ENCODE data around the gene DENND6A. TPM values are rescaled to one million over a fixed set of nuclear protein-coding genes. Genes with fewer than 3 reads are reported as not detected.

The DENND6A gene
- total and polyA plus RNA-seq, 4 donors, result 8.2 to 53.8 (median 18.9) TPM

DNA sequence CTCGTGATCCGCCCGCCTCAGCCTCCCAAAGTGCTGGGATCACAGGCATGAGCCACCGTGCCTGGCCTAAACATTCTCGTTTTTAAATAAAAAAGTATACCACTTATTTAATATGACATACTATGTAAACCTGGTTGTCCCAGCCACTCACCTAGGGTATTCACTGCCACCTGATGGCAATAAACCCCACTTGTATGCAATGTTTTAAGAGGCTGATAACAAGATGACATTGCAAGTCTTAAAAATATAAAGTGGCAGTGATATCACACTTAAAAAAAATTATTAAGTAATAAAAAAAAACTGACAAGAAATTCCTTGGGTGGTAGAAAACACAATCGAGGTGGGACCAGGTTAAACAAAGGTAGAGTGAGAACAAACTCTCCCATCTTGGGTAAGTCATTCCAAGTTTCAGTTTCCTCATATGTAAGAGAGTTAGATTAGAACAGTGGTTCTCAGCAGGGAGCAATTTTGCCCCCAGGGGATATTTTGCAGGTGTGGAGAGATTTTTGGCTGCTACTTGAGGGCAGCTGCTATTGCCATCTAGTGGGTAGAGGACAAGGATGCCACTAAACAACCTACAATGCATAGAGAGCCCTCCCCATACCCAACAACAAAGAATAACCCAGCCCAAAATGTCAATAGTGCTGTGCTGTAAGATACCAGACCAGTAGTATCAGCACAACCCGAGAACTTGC lies 110.3 kb downstream of the DENND6A start:
- peaks cover 12 to 19% (median 16%) of the 10 kb centered on the region in 4 donors for H3K36me3 ChIP-seq (ENCODE audit: control insufficient read depth in 4 of 4, insufficient read depth in 4 of 4, low read length in 4 of 4)
- no peak for ATAC-seq (ENCODE audit: insufficient read depth, low FRiP score)

DNA sequence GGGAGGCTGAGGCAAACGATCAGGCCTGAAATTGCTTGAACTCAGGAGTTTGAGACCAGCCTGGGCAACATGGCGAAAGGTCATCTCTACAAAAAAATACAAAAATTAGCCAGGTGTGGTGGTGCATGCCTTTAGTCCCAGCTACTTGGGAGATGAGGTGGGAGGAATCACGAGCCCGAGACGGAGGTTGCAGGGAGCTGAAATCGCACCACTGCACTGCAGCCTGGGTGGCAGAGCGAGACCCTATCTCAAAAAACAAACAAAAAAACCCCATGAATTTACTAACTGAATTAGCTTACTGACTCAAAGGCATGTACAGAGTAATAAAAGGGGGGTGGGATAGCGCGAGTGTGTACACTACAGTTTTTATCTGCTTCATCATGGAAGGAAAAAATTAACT lies 115.1 kb downstream of the DENND6A start:
- H3K36me3 ChIP-seq (ENCODE audit: control insufficient read depth in 4 of 4, insufficient read depth in 4 of 4, low read length in 4 of 4), result peaks cover 19 to 31% (median 25%) of the 10 kb centered on the region in 4 donors
- no peak overlapping the region for H3K9ac ChIP-seq (ENCODE audit: insufficient read depth in 1 of 2, low read length in 2 of 2)
- TF ChIP-seq, protein P1, sequence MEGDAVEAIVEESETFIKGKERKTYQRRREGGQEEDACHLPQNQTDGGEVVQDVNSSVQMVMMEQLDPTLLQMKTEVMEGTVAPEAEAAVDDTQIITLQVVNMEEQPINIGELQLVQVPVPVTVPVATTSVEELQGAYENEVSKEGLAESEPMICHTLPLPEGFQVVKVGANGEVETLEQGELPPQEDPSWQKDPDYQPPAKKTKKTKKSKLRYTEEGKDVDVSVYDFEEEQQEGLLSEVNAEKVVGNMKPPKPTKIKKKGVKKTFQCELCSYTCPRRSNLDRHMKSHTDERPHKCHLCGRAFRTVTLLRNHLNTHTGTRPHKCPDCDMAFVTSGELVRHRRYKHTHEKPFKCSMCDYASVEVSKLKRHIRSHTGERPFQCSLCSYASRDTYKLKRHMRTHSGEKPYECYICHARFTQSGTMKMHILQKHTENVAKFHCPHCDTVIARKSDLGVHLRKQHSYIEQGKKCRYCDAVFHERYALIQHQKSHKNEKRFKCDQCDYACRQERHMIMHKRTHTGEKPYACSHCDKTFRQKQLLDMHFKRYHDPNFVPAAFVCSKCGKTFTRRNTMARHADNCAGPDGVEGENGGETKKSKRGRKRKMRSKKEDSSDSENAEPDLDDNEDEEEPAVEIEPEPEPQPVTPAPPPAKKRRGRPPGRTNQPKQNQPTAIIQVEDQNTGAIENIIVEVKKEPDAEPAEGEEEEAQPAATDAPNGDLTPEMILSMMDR (IDR thresholded peaks at IDR 0.05; ENCODE audit: control extremely low read depth, extremely low read depth), result no peak
- WGBS, 2 donors, result 95 to 96% methylated on average over 9 of the region's 9 CpGs
- DNase-seq (no peak), ATAC-seq (ENCODE audit: insufficient read depth, low FRiP score) (no peak)
- H3K27ac ChIP-seq (ENCODE audit: low read depth in 1 of 2, low read length in 1 of 2), result no peak overlapping the region
- no peaks in the 10 kb centered on the region for H3K27me3 ChIP-seq (ENCODE audit: control insufficient read depth in 3 of 3, insufficient read depth in 3 of 3, low read length in 2 of 3)
- H3K9me3 ChIP-seq (ENCODE audit: control insufficient read depth in 4 of 4, insufficient read depth in 3 of 4, low read length in 3 of 4), result no peaks in the 10 kb centered on the region
- peaks cover 2 to 9% (median 6%) of the 10 kb centered on the region in 5 donors for H3K4me1 ChIP-seq (ENCODE audit: control insufficient read depth in 5 of 5, insufficient read depth in 5 of 5, low read length in 5 of 5)
- no peak overlapping the region for H3K4me3 ChIP-seq

More for the DNA sequence above, 110.3 kb downstream of the DENND6A start:
- H3K9me3 ChIP-seq (ENCODE audit: control insufficient read depth in 4 of 4, insufficient read depth in 3 of 4, low read length in 3 of 4), result no peaks in the 10 kb centered on the region
- H3K4me3 ChIP-seq, result no peak overlapping the region
- no peak overlapping the region for H3K9ac ChIP-seq (ENCODE audit: insufficient read depth in 1 of 2, low read length in 2 of 2)
- H3K27me3 ChIP-seq (ENCODE audit: control insufficient read depth in 3 of 3, insufficient read depth in 3 of 3, low read length in 2 of 3), result no peaks in the 10 kb centered on the region
- no peak overlapping the region for H3K27ac ChIP-seq (ENCODE audit: low read depth in 1 of 2, low read length in 1 of 2)
- DNase-seq, result no peak
- TF ChIP-seq, protein P1 (IDR thresholded peaks at IDR 0.05; ENCODE audit: control extremely low read depth, extremely low read depth), result no peak
- peaks cover 0 to 11% (median 0%) of the 10 kb centered on the region in 5 donors for H3K4me1 ChIP-seq (ENCODE audit: control insufficient read depth in 5 of 5, insufficient read depth in 5 of 5, low read length in 5 of 5)
- 88 to 89% methylated on average over 5 to 7 of the region's 7 CpGs for WGBS, 2 donors

DNA sequence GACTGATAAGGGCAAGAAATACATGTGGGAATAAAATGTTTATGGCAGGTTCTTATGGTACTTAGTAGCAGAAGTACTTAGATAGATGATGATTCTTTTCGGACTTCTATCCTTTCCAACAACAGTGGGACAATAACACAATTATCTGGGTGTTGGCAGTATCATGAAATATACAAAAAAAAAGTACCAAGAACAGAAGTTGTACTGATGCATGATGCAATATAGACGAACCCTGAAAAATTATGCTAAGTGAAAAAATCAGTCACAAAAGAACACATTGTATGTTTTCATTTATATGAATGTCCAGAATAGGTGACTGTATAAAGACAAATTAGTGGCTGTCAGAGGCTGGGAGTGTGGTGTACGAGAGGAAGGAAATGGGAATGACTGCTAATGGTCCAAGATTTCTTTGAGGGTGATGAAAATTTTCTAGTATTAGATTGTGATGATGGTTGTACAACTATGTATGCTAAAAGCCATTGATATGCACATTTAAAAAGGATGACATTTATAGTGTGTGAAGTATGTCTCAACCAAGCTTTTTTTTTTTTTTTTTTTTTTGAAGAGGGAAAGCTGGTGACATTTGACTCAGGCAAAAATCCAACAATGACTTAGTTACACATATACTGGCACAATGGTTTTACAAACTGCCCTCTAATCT lies 116.8 kb downstream of the DENND6A start:
- H3K27ac ChIP-seq (ENCODE audit: low read depth in 1 of 2, low read length in 1 of 2), result no peak overlapping the region
- H3K36me3 ChIP-seq (ENCODE audit: control insufficient read depth in 4 of 4, insufficient read depth in 4 of 4, low read length in 4 of 4), result peaks cover 18 to 34% (median 23%) of the 10 kb centered on the region in 4 donors
- TF ChIP-seq, protein P1 (IDR thresholded peaks at IDR 0.05; ENCODE audit: control extremely low read depth, extremely low read depth), result no peak
- H3K9me3 ChIP-seq (ENCODE audit: control insufficient read depth in 4 of 4, insufficient read depth in 3 of 4, low read length in 3 of 4), result no peaks in the 10 kb centered on the region
- no peak for ATAC-seq (ENCODE audit: insufficient read depth, low FRiP score)
- H3K4me1 ChIP-seq (ENCODE audit: control insufficient read depth in 5 of 5, insufficient read depth in 5 of 5, low read length in 5 of 5), result peaks cover 2 to 9% (median 6%) of the 10 kb centered on the region in 5 donors
- no peaks in the 10 kb centered on the region for H3K27me3 ChIP-seq (ENCODE audit: control insufficient read depth in 3 of 3, insufficient read depth in 3 of 3, low read length in 2 of 3)
- no peak overlapping the region for H3K4me3 ChIP-seq
- no peak for DNase-seq
- H3K9ac ChIP-seq (ENCODE audit: insufficient read depth in 1 of 2, low read length in 2 of 2), result no peak overlapping the region
- WGBS, 2 donors, result 69 to 74% methylated on average over 3 of the region's 3 CpGs

Small RNAs within 50 kb of the gene (small RNA-seq; reads per million reads assigned to genes)
- gene RNU6ATAC26P (ENCODE audit: low replicate concordance), result not detected

Other genes starting within 250 kb of the DENND6A start
- gene DNAH12, start 148.7 kb downstream of the DENND6A start, total RNA-seq, result 10 to 100 TPM; 13.4 to 37.8 TPM
- gene DNAH12, start 148.7 kb downstream of the DENND6A start, polyA plus RNA-seq, result 1 to 10 TPM; 3.3 to 8.0 TPM
- gene PDE12, start 136.8 kb downstream of the DENND6A start, total RNA-seq, result 10 to 100 TPM; 10.5 to 24.5 TPM
- 1 to 10 TPM; 3.9 to 9.3 TPM for gene PDE12, start 136.8 kb downstream of the DENND6A start, polyA plus RNA-seq
- gene ARF4, start 95.7 kb downstream of the DENND6A start, total RNA-seq, result 100 to 1,000 TPM; 143 to 202 TPM
- gene ARF4, start 95.7 kb downstream of the DENND6A start, polyA plus RNA-seq, result 100 to 1,000 TPM; 187 to 232 TPM
- 100 to 1,000 TPM in 1 of 2 donors, 10 to 100 TPM in 1; 72.4 to 118 TPM for gene SLMAP, start 63.2 kb upstream of the DENND6A start, total RNA-seq
- gene SLMAP, start 63.2 kb upstream of the DENND6A start, polyA plus RNA-seq, result 10 to 100 TPM; 11.4 to 22.0 TPM

Measured in lung (tissue), 13 donors.